ENCODE data around the gene AP1G1.

- TF ChIP-seq CTCF (IDR thresholded peaks at IDR 0.05): no peak
- no peak for TF ChIP-seq POLR2A (IDR thresholded peaks at IDR 0.05)
These were observed 96.8 kb downstream of the AP1G1 start for GRCh38 chr16:71711789-71712188.
